Ascending aorta (tissue), 2 donors: ENCODE measurements around the gene C1orf21. TPM values are rescaled to one million over a fixed set of nuclear protein-coding genes. Genes with fewer than 3 reads are reported as not detected.
A peak's percentile ranks its signal among the peaks of the same experiment; 100 is the strongest.

Experiments
- DNase-seq, 2 donors: peaks; one replicate each; pipeline ENCODE4 v3.0.0-alpha.2; 2019; ENCODE audit warnings: low spot score in 2 of 2
- H3K27ac ChIP-seq, 2 donors: fragments of 200-600 bp; sonication (generic); one replicate each; pipeline ENCODE4 v1.5.1; 2016 to 2017; ENCODE audit warnings: mild to moderate bottlenecking in 1 of 2
- H3K27me3 ChIP-seq: fragments of 200-600 bp; sonication (generic); one replicate; pipeline ENCODE4 v1.5.1; 2017
- H3K36me3 ChIP-seq, 2 donors: fragments of 200-600 bp; sonication (generic); one replicate each; pipeline ENCODE4 v1.5.1; 2016
- H3K4me1 ChIP-seq, 2 donors: fragments of 200-600 bp; sonication (generic); one replicate each; pipeline ENCODE4 v1.5.1; 2016 to 2017; ENCODE audit warnings: mild to moderate bottlenecking in 1 of 2
- H3K4me3 ChIP-seq, 2 donors: fragments of 200-600 bp; sonication (generic); one replicate each; pipeline ENCODE4 v1.5.1; 2016 to 2017; ENCODE audit warnings: mild to moderate bottlenecking in 1 of 2
- H3K9me3 ChIP-seq, 2 donors: fragments of 200-600 bp; sonication (generic); one replicate each; pipeline ENCODE4 v1.5.1; 2016
- CTCF ChIP-seq, 3 experiments: fragments of 200-600 bp in 2 of 3; fragments of 450-650 bp in 1 of 3; sonication (generic) in 2 of 3; IDR thresholded peaks; one replicate each; pipeline ENCODE4 v1.5.1; 2016 to 2019; ENCODE audit warnings: antibody characterized with exemption in 3 of 3, mild to moderate bottlenecking in 1 of 3, moderate library complexity in 1 of 3
- intact Hi-C: fragments of 100-400 bp; cut with DNase I; formaldehyde crosslinking; loops from one replicate; pipeline ENCODE4 v1.15.1; 2023
- total RNA-seq: library from RNA; depleted of rRNA; stranded (reverse); fragments of >200 nt; gene quantifications from one replicate; pipeline ENCODE4 v1.1.0, GENCODE V29; 2016

Gene C1orf21
- total RNA-seq, 1 donor from 2014 or later: 21.8 TPM

GRCh38 chr1:184379111-184379752, 7.6 kb upstream of the C1orf21 start:
- no peaks in the 10 kb centered on the region for H3K36me3 ChIP-seq
- H3K27me3 ChIP-seq: no peaks in the 10 kb centered on the region
- no peak overlapping the region for H3K4me3 ChIP-seq
- TF ChIP-seq CTCF (IDR thresholded peaks at IDR 0.05): no peak
- H3K27ac ChIP-seq: no peak overlapping the region
- DNase-seq: no peak
- intact Hi-C loops: no loop called here
- no peaks in the 10 kb centered on the region for H3K9me3 ChIP-seq
- no peaks in the 10 kb centered on the region for H3K4me1 ChIP-seq

GRCh38 chr1:184380468-184380867, 6.4 kb upstream of the C1orf21 start:
- intact Hi-C loops: loop anchor here (10.0 kb wide), 1 partner anchor 746 kb away; the partner anchor contains the start of gene ARPC5
- Histone ChIP-seq H3K27me3 (no peaks in the 10 kb centered on the region), H3K9me3 (no peaks in the 10 kb centered on the region), H3K4me1 (no peaks in the 10 kb centered on the region), H3K36me3 (no peaks in the 10 kb centered on the region), H3K4me3 (no peak overlapping the region), H3K27ac (no peak overlapping the region)
- TF ChIP-seq CTCF (IDR thresholded peaks at IDR 0.05): no peak
- DNase-seq: no peak

- Histone ChIP-seq H3K4me3 (no peak overlapping the region), H3K27ac (no peak overlapping the region), H3K9me3 (no peaks in the 10 kb centered on the region), H3K36me3 (no peaks in the 10 kb centered on the region), H3K4me1 (peaks cover 0 to 5% of the 10 kb centered on the region in 2 donors), H3K27me3 (no peaks in the 10 kb centered on the region)
- TF ChIP-seq CTCF (IDR thresholded peaks at IDR 0.05): no peak
- no peak for DNase-seq
- intact Hi-C loops: loop anchor here (10.0 kb wide), 1 partner anchor 749 kb away; the partner anchor contains the start of gene ARPC5
Observed at GRCh38 chr1:184383772-184384323, 3.0 kb upstream of the C1orf21 start.

- TF ChIP-seq CTCF (IDR thresholded peaks at IDR 0.05): no peak
- intact Hi-C loops: loop anchor here (5.0 to 10.0 kb wide), 6 partner anchors 121 to 914 kb away; partner anchors contain the start of genes ARPC5, SMG7, SWT1 and TRMT1L
- H3K36me3 ChIP-seq: no peaks in the 10 kb centered on the region
- DNase-seq: no peak
- H3K27me3 ChIP-seq: no peaks in the 10 kb centered on the region
- peak overlapping the region; percentile 73 to 75 for H3K27ac ChIP-seq
- no peaks in the 10 kb centered on the region for H3K9me3 ChIP-seq
- peaks cover 0 to 5% of the 10 kb centered on the region in 2 donors for H3K4me1 ChIP-seq
- H3K4me3 ChIP-seq: peak overlapping the region; percentile 87 to 98
Observed at GRCh38 chr1:184385865-184386311, 941 bp upstream of the C1orf21 start.

GRCh38 chr1:184387069-184387475, 243 bp downstream of the C1orf21 start:
- H3K4me1 ChIP-seq: peaks cover 0 to 5% of the 10 kb centered on the region in 2 donors
- peak overlapping the region; percentile 73 to 75 for H3K27ac ChIP-seq
- H3K36me3 ChIP-seq: no peaks in the 10 kb centered on the region
- DNase-seq: no peak
- no peak for TF ChIP-seq CTCF (IDR thresholded peaks at IDR 0.05)
- H3K4me3 ChIP-seq: peak overlapping the region; percentile 87 to 98
- H3K27me3 ChIP-seq: no peaks in the 10 kb centered on the region
- intact Hi-C loops: loop anchor here (5.0 to 10.0 kb wide), 6 partner anchors 120 to 915 kb away; partner anchors contain the start of genes ARPC5, SMG7, SWT1 and TRMT1L
- H3K9me3 ChIP-seq: no peaks in the 10 kb centered on the region
